Trophoblast cell (in vitro differentiated cells and primary cell): ENCODE data around the gene GMPPA.
A peak's percentile ranks its signal among the peaks of the same experiment; 100 is the strongest.

ENCODE experiments used
- DNase-seq, 2 donors: peaks; one replicate each; pipeline ENCODE4 v3.0.0-alpha.2; 2016
- H2AFZ ChIP-seq: 2 replicates; pipeline ENCODE4 v1.6.1; 2013; ENCODE audit warnings: low read length, moderate library complexity, mild to moderate bottlenecking; ENCODE audit not compliant: insufficient read depth, poor library complexity
- H2AK5ac ChIP-seq: 2 replicates; pipeline ENCODE4 v1.6.1; 2013; ENCODE audit warnings: mild to moderate bottlenecking, low read length
- H2BK120ac ChIP-seq: 2 replicates; pipeline ENCODE4 v1.6.1; 2013; ENCODE audit warnings: low read length, mild to moderate bottlenecking, moderate library complexity; ENCODE audit not compliant: insufficient read depth, poor library complexity
- H2BK12ac ChIP-seq: 2 replicates; pipeline ENCODE4 v1.6.1; 2013; ENCODE audit warnings: mild to moderate bottlenecking, low read length, moderate library complexity
- H2BK5ac ChIP-seq: 2 replicates; pipeline ENCODE4 v1.6.1; 2013; ENCODE audit warnings: low read length, low read depth, moderate library complexity, mild to moderate bottlenecking; ENCODE audit not compliant: poor library complexity
- H3K14ac ChIP-seq: 2 replicates; pipeline ENCODE4 v1.6.1; 2013; ENCODE audit warnings: mild to moderate bottlenecking, low read length
- H3K18ac ChIP-seq: 2 replicates; pipeline ENCODE4 v1.6.1; 2013; ENCODE audit warnings: mild to moderate bottlenecking, low read length
- H3K23ac ChIP-seq: 2 replicates; pipeline ENCODE4 v1.6.1; 2013; ENCODE audit warnings: low read length
- H3K27ac ChIP-seq: 2 replicates; pipeline ENCODE4 v1.5.1; 2013; ENCODE audit warnings: low read depth, mild to moderate bottlenecking, inconsistent platforms, low read length, moderate library complexity
- H3K27me3 ChIP-seq: 2 replicates; pipeline ENCODE4 v1.6.1; 2013; ENCODE audit warnings: inconsistent platforms, mild to moderate bottlenecking, low read length, moderate library complexity; ENCODE audit not compliant: insufficient read depth
- H3K36me3 ChIP-seq, 2 experiments: 1 replicate in 1 of 2; 2 replicates in 1 of 2; pipeline ENCODE4 v1.6.1; 2013; ENCODE audit warnings: low read length in 2 of 2, mild to moderate bottlenecking in 2 of 2, moderate library complexity in 1 of 2; ENCODE audit not compliant: insufficient read depth in 2 of 2, control insufficient read depth in 1 of 2
- H3K4ac ChIP-seq: 2 replicates; pipeline ENCODE4 v1.6.1; 2013; ENCODE audit warnings: low read depth, mild to moderate bottlenecking, low read length, moderate library complexity
- H3K4me1 ChIP-seq, 2 experiments: 1 replicate in 1 of 2; 2 replicates in 1 of 2; pipeline ENCODE4 v1.6.1; 2013; ENCODE audit warnings: low read length in 2 of 2, mild to moderate bottlenecking in 2 of 2, moderate library complexity in 1 of 2; ENCODE audit not compliant: insufficient read depth in 2 of 2, control insufficient read depth in 1 of 2
- H3K4me2 ChIP-seq: 2 replicates; pipeline ENCODE4 v1.6.1; 2013; ENCODE audit warnings: inconsistent platforms, mild to moderate bottlenecking, low read length, moderate library complexity
- H3K4me3 ChIP-seq: 2 replicates; pipeline ENCODE4 v1.5.1; 2013; ENCODE audit warnings: mild to moderate bottlenecking, low read depth, low read length, inconsistent platforms
- H3K79me1 ChIP-seq: one replicate; pipeline ENCODE4 v1.6.1; 2013; ENCODE audit warnings: low read length
- H3K79me2 ChIP-seq: 2 replicates; pipeline ENCODE4 v1.6.1; 2013; ENCODE audit warnings: low read length, mild to moderate bottlenecking; ENCODE audit not compliant: control insufficient read depth, insufficient read depth, poor library complexity
- H3K9ac ChIP-seq: 2 replicates; pipeline ENCODE4 v1.6.1; 2013; ENCODE audit warnings: mild to moderate bottlenecking, low read length
- H3K9me3 ChIP-seq: 2 replicates; pipeline ENCODE4 v1.6.1; 2013; ENCODE audit warnings: low read depth, mild to moderate bottlenecking, control low read depth, inconsistent platforms, low read length; ENCODE audit not compliant: insufficient read depth
- H4K12ac ChIP-seq: 2 replicates; pipeline ENCODE4 v1.6.1; 2013; ENCODE audit warnings: low read depth, mild to moderate bottlenecking, low read length, moderate library complexity
- H4K8ac ChIP-seq: 2 replicates; pipeline ENCODE4 v1.6.1; 2013; ENCODE audit warnings: low read depth, mild to moderate bottlenecking, low read length, moderate library complexity
- H4K91ac ChIP-seq: one replicate; pipeline ENCODE4 v1.6.1; 2013; ENCODE audit warnings: low read depth, mild to moderate bottlenecking, low read length, moderate library complexity
- WGBS: extraction: QIAGEN DNeasy Blood & Tissue Kit; methylation state at CpG from one replicate; pipeline ENCODE4 v1.1.7; 2013; ENCODE audit warnings: missing lambda C conversion rate; ENCODE audit not compliant: insufficient read length, insufficient coverage; ENCODE audit errors: extremely low coverage; 5-methylcytosine and 5-hydroxymethylcytosine counted together

GMPPA gene

DNA sequence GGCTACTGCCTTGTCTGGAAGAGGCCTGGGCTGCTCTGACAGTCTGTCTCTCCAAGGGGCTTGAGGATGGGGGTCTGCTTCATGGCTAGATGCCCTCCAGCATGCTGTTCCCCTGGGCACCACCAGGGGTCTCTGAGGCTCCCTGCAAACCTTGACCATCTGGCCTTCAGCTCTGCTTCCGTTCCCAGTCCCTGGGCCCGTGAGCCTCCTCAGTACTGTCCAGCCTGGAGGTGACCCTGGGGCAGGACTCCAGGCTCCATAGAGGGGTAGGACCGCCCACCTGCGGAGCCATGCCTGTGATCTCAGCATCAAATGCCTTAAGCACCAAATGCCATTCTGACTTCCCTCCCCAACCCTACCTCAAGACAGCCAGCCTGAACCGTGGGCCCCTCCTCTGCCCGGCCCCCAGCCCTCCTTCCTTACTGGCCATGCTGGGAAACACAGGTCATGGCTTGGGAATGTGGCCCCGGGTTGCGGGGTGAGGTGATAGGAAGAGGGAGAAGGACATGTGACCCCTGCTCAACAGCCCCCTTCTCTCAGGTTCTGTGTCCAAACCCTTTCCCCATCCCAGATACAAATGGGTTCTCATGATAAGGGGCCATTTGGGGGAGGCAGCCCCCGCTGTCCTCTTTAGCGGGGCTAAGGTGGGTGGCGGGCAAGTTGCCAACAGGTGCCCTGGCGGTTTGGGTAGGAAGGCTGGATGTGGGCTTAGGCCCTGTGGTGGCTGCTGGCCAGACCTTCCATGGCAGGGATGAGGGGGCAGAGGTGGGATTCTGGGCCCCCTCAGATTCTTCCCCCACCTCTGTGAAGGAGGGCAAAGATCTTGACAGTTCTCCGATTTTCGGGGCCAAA lies 39.0 kb upstream of the GMPPA start:
- Histone ChIP-seq H4K12ac (peak overlapping the region; percentile 20), H3K18ac (peak overlapping the region; percentile 71)

GRCh38 chr2:219460424-219460926 lies 38.2 kb upstream of the GMPPA start:
- no CpG with 5 or more reads among the region's 18 CpGs for WGBS
- Histone ChIP-seq H3K4me3 (no peak overlapping the region), H3K4me2 (peak overlapping the region; percentile 54)

More for the DNA sequence above, 39.0 kb upstream of the GMPPA start:
- Histone ChIP-seq H3K27me3 (no peaks in the 10 kb centered on the region), H3K4me2 (peak overlapping the region; percentile 13), H2AFZ (no peak overlapping the region), H3K14ac (peak overlapping the region; percentile 62), H3K9me3 (no peaks in the 10 kb centered on the region), H3K4me3 (no peak overlapping the region), H4K8ac (peak overlapping the region; percentile 63), H2BK120ac (peak overlapping the region; percentile 91), H3K23ac (no peak overlapping the region), H3K4ac (peak overlapping the region; percentile 33), H3K79me1 (peaks cover 19% of the 10 kb centered on the region), H2BK5ac (peak overlapping the region; percentile 44), H2AK5ac (peak overlapping the region; percentile 82), H3K79me2 (no peaks in the 10 kb centered on the region), H2BK12ac (peak overlapping the region; percentile 81), H3K9ac (peak overlapping the region; percentile 14), H4K91ac (peak overlapping the region; percentile 82), H3K27ac (peak overlapping the region; percentile 74), H3K4me1 (peaks cover 26 to 31% of the 10 kb centered on the region in 2 experiments), H3K36me3 (peaks cover 2 to 7% of the 10 kb centered on the region in 2 experiments)
- peak; percentile 46 to 75 for DNase-seq
- no CpG with 5 or more reads among the region's 14 CpGs for WGBS

DNA sequence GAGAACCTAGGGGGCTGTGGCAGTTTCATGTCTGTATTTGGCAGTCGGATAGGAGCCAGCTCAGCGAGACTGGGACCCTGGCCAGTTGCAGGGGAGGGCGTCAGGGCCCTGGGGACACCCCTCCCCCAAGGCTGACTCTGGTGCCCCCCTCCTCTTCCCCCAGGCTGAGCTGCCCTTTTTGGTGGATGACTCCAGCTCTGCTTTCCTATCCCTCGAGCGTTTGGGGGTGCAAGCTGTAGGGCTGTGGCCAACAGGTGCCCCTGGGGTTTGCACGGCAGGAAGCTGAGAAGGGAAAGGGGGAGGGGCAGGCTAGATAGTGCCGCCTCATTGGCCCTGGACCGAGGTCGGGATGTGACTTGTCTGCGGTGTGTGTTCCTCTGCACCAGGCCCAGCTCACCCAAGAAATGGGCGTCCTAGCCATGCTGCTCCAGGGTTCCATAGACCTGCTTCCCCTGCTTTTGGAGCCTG lies 37.6 kb upstream of the GMPPA start:
- Histone ChIP-seq H2AK5ac (peak overlapping the region; percentile 13), H3K4me3 (no peak overlapping the region)

More at GRCh38 chr2:219460424-219460926, 38.2 kb upstream of the GMPPA start:
- H2BK12ac ChIP-seq, result peak overlapping the region; percentile 81
- no peak overlapping the region for H3K23ac ChIP-seq
- H4K91ac ChIP-seq, result peak overlapping the region; percentile 82
- peak overlapping the region; percentile 25 for H4K12ac ChIP-seq
- H2AK5ac ChIP-seq, result peak overlapping the region; percentile 82
- peak overlapping the region; percentile 65 for H3K14ac ChIP-seq
- no peak overlapping the region for H3K4ac ChIP-seq
- peak overlapping the region; percentile 91 for H2BK120ac ChIP-seq
- no peak for DNase-seq
- no peak overlapping the region for H2AFZ ChIP-seq
- H3K79me1 ChIP-seq, result peaks cover 19% of the 10 kb centered on the region
- H2BK5ac ChIP-seq, result peak overlapping the region; percentile 44
- no peaks in the 10 kb centered on the region for H3K27me3 ChIP-seq
- H3K27ac ChIP-seq, result peak overlapping the region; percentile 74
- H3K9ac ChIP-seq, result no peak overlapping the region
- peaks cover 2 to 9% of the 10 kb centered on the region in 2 experiments for H3K36me3 ChIP-seq
- peak overlapping the region; percentile 64 for H4K8ac ChIP-seq
- peak overlapping the region; percentile 71 for H3K18ac ChIP-seq
- H3K9me3 ChIP-seq, result no peaks in the 10 kb centered on the region
- H3K79me2 ChIP-seq, result no peaks in the 10 kb centered on the region
- H3K4me1 ChIP-seq, result peaks cover 26 to 31% of the 10 kb centered on the region in 2 experiments

GRCh38 chr2:219461669-219462068 lies 37.0 kb upstream of the GMPPA start:
- Histone ChIP-seq H3K79me1 (peaks cover 19% of the 10 kb centered on the region), H3K79me2 (no peaks in the 10 kb centered on the region), H3K27me3 (no peaks in the 10 kb centered on the region), H3K4me1 (peaks cover 26 to 31% of the 10 kb centered on the region in 2 experiments), H4K8ac (peak overlapping the region; percentile 24), H3K9me3 (peaks cover 3% of the 10 kb centered on the region), H4K12ac (no peak overlapping the region), H3K27ac (no peak overlapping the region), H2BK12ac (peak overlapping the region; percentile 47), H3K14ac (peak overlapping the region; percentile 5), H2BK5ac (no peak overlapping the region), H3K36me3 (peaks cover 5 to 12% of the 10 kb centered on the region in 2 experiments), H2AK5ac (peak overlapping the region; percentile 63), H3K9ac (no peak overlapping the region), H2AFZ (no peak overlapping the region), H3K18ac (peak overlapping the region; percentile 10), H3K23ac (no peak overlapping the region), H2BK120ac (peak overlapping the region; percentile 44), H3K4me3 (no peak overlapping the region), H3K4ac (no peak overlapping the region), H3K4me2 (no peak overlapping the region), H4K91ac (peak overlapping the region; percentile 71)
- no peak for DNase-seq
- WGBS, result no CpG with 5 or more reads among the region's 14 CpGs

More for the DNA sequence above, 37.6 kb upstream of the GMPPA start:
- Histone ChIP-seq H3K36me3 (peaks cover 2 to 12% of the 10 kb centered on the region in 2 experiments), H3K27me3 (no peaks in the 10 kb centered on the region), H3K27ac (peak overlapping the region; percentile 46), H2BK12ac (peak overlapping the region; percentile 34), H3K4me2 (no peak overlapping the region), H4K12ac (no peak overlapping the region), H4K8ac (peak overlapping the region; percentile 24), H3K79me2 (no peaks in the 10 kb centered on the region), H3K9me3 (peaks cover 3% of the 10 kb centered on the region), H4K91ac (peak overlapping the region; percentile 71), H2BK120ac (peak overlapping the region; percentile 44), H3K4me1 (peaks cover 26 to 31% of the 10 kb centered on the region in 2 experiments), H3K23ac (no peak overlapping the region), H3K18ac (peak overlapping the region; percentile 10), H2AFZ (no peak overlapping the region), H3K14ac (peak overlapping the region; percentile 5), H2BK5ac (peak overlapping the region; percentile 2), H3K79me1 (peaks cover 19% of the 10 kb centered on the region), H3K9ac (no peak overlapping the region), H3K4ac (no peak overlapping the region)
- no CpG with 5 or more reads among the region's 11 CpGs for WGBS
- DNase-seq, result no peak
